HEK293T (cell line): ENCODE data around the gene SCN1A.

Experiments used
- BHLHE40 ChIP-seq: fragments of 450-650 bp; IDR thresholded peaks from 2 replicates; pipeline ENCODE4 v1.6.1; 2016; ENCODE audit warnings: mild to moderate bottlenecking, moderate library complexity, borderline replicate concordance
- ELF4 ChIP-seq: fragments of 450-650 bp; IDR thresholded peaks from 2 replicates; pipeline ENCODE4 v1.6.1; 2017; ENCODE audit warnings: antibody characterized with exemption
- LEF1 ChIP-seq: fragments of 450-650 bp; IDR thresholded peaks from 2 replicates; pipeline ENCODE4 v1.6.1; 2017; ENCODE audit warnings: mild to moderate bottlenecking, borderline replicate concordance
- NFRKB ChIP-seq: fragments of 450-650 bp; IDR thresholded peaks from 2 replicates; pipeline ENCODE4 v1.6.1; 2016; ENCODE audit warnings: mild to moderate bottlenecking, moderate library complexity
- SUZ12 ChIP-seq: fragments of 450-650 bp; IDR thresholded peaks from 2 replicates; pipeline ENCODE4 v1.6.1; 2016; ENCODE audit warnings: mild to moderate bottlenecking

GRCh38 chr2:166081852-166082251 lies 46.0 kb downstream of the SCN1A start:
- TF ChIP-seq SUZ12, result no peak
- TF ChIP-seq NFRKB, result no peak
- no peak for TF ChIP-seq BHLHE40
- TF ChIP-seq ELF4, result no peak
- TF ChIP-seq LEF1, result no peak
